Ovary (tissue), 9 donors: ENCODE data around the gene SLC17A9. TPM values are rescaled to one million over a fixed set of nuclear protein-coding genes. Genes with fewer than 3 reads are reported as not detected.

Experiments
- DNase-seq, 5 donors: peaks; one replicate each; pipeline ENCODE4 v3.0.0-alpha.2; 2019 to 2020
- H3K27ac ChIP-seq, 2 donors: fragments of 200-600 bp; one replicate each; pipeline versions ENCODE4 v1.5.1 to v1.8.0; 2019 to 2022
- H3K27me3 ChIP-seq: fragments of 200-600 bp; one replicate; pipeline ENCODE4 v1.8.0; 2022
- H3K36me3 ChIP-seq: fragments of 200-600 bp; sonication (generic); one replicate; pipeline ENCODE4 v1.5.1; 2019
- H3K4me1 ChIP-seq: one replicate; pipeline ENCODE4 v1.8.1; 2013; ENCODE audit warnings: mild to moderate bottlenecking, moderate library complexity; ENCODE audit not compliant: insufficient read depth
- H3K4me3 ChIP-seq: fragments of 200-600 bp; sonication (generic); one replicate; pipeline ENCODE4 v1.5.1; 2017
- H3K9me3 ChIP-seq, 2 donors: fragments of 200-600 bp in 1 of 2; sonication (generic) in 1 of 2; one replicate each; pipeline versions ENCODE4 v1.5.1 to v1.8.1; 2013 to 2019; ENCODE audit warnings: mild to moderate bottlenecking in 1 of 2, moderate library complexity in 1 of 2
- CTCF ChIP-seq, 3 donors: fragments of 450-650 bp in 2 of 3; fragments of 200-600 bp in 1 of 3; IDR thresholded peaks; one replicate each; pipeline versions ENCODE4 v1.5.1 to v1.8.0; 2016 to 2022; ENCODE audit warnings: antibody characterized with exemption in 3 of 3, mild to moderate bottlenecking in 1 of 3
- EP300 ChIP-seq: sonication (generic); formaldehyde crosslinking; IDR thresholded peaks from one replicate; pipeline ENCODE4 v1.6.1; 2017; ENCODE audit warnings: antibody characterized with exemption
- POLR2A ChIP-seq: fragments of 450-650 bp; IDR thresholded peaks from one replicate; pipeline ENCODE4 v1.6.1; 2017; ENCODE audit warnings: antibody characterized with exemption, mild to moderate bottlenecking, moderate library complexity
- WGBS, 3 donors: extraction: QIAGEN DNeasy Blood & Tissue Kit in 1 of 3; methylation state at CpG; one replicate each; pipeline versions ENCODE4 v1.1.5 to v1.1.7; 2013 to 2017; 5-methylcytosine and 5-hydroxymethylcytosine counted together
- intact Hi-C, 4 donors: fragments of 100-400 bp; cut with DNase I; formaldehyde crosslinking; loops; one replicate each; pipeline versions ENCODE4 v1.11.0 to v1.15.1; 2022 to 2023
- polyA plus RNA-seq, 2 donors: library from polyadenylated mRNA; stranded (reverse); fragments of 200-250 nt in 1 of 2; fragments of 350-450 nt in 1 of 2; fragmentation: Illumina TruSeq in 1 of 2; extraction: RNeasy Lipid Tissue Mini Kit (QIAGEN cat#74804) in 1 of 2; gene quantifications; one replicate each; pipeline ENCODE4 v1.2.3, GENCODE V29; 2013 to 2014
- total RNA-seq, 7 donors: library from RNA; depleted of rRNA in 2 of 7; stranded (reverse); fragments of >200 nt in 2 of 7; fragmentation: NEBNext Ultra II Directional in 3 of 7; extraction: Animal tissue kit (Norgen Biotek cat#: 25700) in 3 of 7; gene quantifications; one replicate each; pipeline versions ENCODE4 v1.1.0 to v1.2.4, GENCODE V29; 2016 to 2023
- donor health status: DM: no; HTN: no; CAD: no; lungs with moderate emphysema.
- donor health status: DM: no; HTN: no; CAD: no.
- donor health status: Bipolar disorder and iron deficiency.
- donor health status: DM: yes; HTN: yes; CAD: no.
- donor health status: DM: no; HTN: no; CAD: no.
- donor health status: DM: yes; HTN: yes; CAD: no.

SLC17A9 gene
- total and polyA plus RNA-seq, 9 donors, result 0.68 to 7.7 (median 4.7) TPM

- Histone ChIP-seq H3K36me3 (no peaks in the 10 kb centered on the region), H3K4me3 (no peak overlapping the region), H3K27ac (no peak overlapping the region), H3K9me3 (no peaks in the 10 kb centered on the region), H3K27me3 (no peaks in the 10 kb centered on the region), H3K4me1 (peaks cover 17% of the 10 kb centered on the region)
- TF ChIP-seq POLR2A (no peak), EP300 (no peak), CTCF (IDR thresholded peaks at IDR 0.05) (no peak)
- DNase-seq, result peak in 1 of 5 donors; percentile 8
- 27 to 51% (median 36%) methylated on average over 9 of the region's 9 CpGs for WGBS, 3 donors
- intact Hi-C loops, result no loop called here
These were observed 38.1 kb upstream of the SLC17A9 start for GRCh38 chr20:62914436-62914835.

DNA sequence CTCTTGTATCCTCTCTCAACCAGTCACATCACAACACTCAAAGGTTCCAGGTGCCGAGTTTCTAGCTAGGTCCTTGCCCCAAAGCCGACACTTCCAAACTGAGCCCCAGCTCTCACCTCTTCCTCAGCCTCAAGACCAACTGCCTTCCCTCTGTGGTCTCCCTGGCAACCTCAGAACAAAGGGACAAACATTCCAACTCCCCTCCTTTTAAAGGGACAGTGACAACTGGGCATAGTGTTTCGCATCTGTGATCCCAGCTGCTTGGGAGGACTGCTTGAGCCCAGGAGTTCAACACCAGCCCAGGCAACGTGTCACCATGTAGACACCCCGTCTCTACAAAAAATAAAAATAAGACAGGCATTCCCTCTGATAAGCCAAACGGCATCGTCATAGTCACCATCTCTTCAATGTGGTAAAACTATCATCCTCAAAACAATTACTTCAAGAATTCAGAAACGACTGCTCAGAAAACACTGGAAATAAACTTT, 37.5 kb upstream of the SLC17A9 start:
- 46 to 60% (median 54%) methylated on average over 8 of the region's 8 CpGs for WGBS, 3 donors
- H3K27ac ChIP-seq, result no peak overlapping the region
- peak in 1 of 5 donors; percentile 20 for DNase-seq

DNA sequence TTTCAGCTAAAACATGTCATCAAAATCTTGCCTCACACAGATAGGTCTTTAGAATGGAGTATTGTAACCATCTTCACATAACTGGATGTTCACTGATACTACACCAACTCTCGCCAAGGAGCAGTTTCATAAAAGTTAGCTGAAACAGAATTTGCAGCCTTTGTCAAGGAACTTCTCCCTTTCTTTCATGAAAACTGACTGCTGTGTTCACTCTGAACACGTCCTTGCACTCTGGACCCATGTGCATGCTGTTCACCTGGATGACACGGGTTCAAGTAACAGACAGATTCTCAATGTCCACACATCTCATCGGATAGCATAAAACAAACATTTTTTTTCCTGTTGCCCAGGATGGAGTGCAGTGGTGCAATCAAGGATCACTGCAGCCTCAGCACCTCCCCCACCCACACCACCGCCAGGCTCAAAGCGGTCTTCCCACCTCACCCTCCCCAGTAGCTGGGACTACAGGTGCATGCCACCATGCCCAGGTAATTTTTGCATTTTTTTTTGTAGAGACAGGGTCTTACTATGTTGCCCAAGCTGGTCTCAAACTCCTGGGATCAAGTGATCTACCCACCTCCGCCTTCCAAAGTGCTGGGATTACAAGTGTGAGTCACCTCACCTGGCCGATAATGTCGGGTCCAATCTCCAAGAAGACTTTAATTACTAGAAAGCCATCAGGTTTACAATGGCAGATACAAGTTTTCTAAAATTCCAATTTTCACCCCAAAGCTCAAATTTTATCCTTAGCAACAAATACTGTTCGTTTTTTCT, 35.6 kb upstream of the SLC17A9 start:
- 75 to 80% (median 79%) methylated on average over 10 of the region's 10 CpGs for whole genome bisulfite sequencing, 3 donors
- peak in 1 of 5 donors; percentile 8 for DNase-seq
- Histone ChIP-seq H3K4me1 (peaks cover 24% of the 10 kb centered on the region), H3K27me3 (no peaks in the 10 kb centered on the region), H3K27ac (no peak overlapping the region), H3K9me3 (no peaks in the 10 kb centered on the region), H3K36me3 (no peaks in the 10 kb centered on the region), H3K4me3 (no peak overlapping the region)
- TF ChIP-seq CTCF (IDR thresholded peaks at IDR 0.05), result no peak
- TF ChIP-seq POLR2A, result no peak
- TF ChIP-seq EP300, result no peak
- intact Hi-C loops, result no loop called here

More for the DNA sequence above, 37.5 kb upstream of the SLC17A9 start:
- no peak for TF ChIP-seq CTCF (IDR thresholded peaks at IDR 0.05)
- Histone ChIP-seq H3K4me3 (no peak overlapping the region), H3K4me1 (peaks cover 18% of the 10 kb centered on the region), H3K36me3 (no peaks in the 10 kb centered on the region), H3K9me3 (no peaks in the 10 kb centered on the region), H3K27me3 (no peaks in the 10 kb centered on the region)
- intact Hi-C loops, result no loop called here

GRCh38 chr20:62917720-62918119, 34.8 kb upstream of the SLC17A9 start:
- WGBS, 3 donors, result 67 to 77% (median 76%) methylated on average over 3 of the region's 3 CpGs
- peaks cover 30% of the 10 kb centered on the region for H3K4me1 ChIP-seq
- H3K9me3 ChIP-seq, result no peaks in the 10 kb centered on the region
- H3K27ac ChIP-seq, result no peak overlapping the region
- intact Hi-C loops, result no loop called here
- DNase-seq, result no peak
- H3K27me3 ChIP-seq, result no peaks in the 10 kb centered on the region
- no peaks in the 10 kb centered on the region for H3K36me3 ChIP-seq
- no peak for TF ChIP-seq POLR2A
- no peak for TF ChIP-seq CTCF (IDR thresholded peaks at IDR 0.05)
- no peak for TF ChIP-seq EP300
- no peak overlapping the region for H3K4me3 ChIP-seq
